ENCODE data around the gene PRR9. TPM values are rescaled to one million over a fixed set of nuclear protein-coding genes. Genes with fewer than 3 reads are reported as not detected.

Gene PRR9
- total RNA-seq, 1 experiment from 2014 or later, result not detected

DNA sequence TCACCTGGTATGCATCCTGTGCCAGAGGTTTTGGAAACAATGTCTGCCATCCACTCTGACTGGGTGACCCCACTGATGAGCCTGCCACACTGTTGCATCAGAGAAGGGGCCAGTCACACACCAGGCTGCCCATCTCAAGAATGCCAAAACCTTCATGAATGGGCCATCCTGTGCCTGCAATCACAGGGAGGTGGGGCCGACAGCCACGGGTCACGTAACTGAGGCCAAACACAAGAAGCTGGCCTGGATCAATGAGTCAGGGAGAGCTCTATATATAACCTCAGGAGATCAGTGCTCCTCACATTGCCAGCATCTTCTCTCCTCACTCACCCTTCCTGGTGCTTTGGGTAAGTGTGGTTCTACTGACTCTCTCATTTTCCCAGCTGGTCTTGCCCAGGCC, 42.0 kb downstream of the PRR9 start, which contains the start of gene LORICRIN:
TSS of gene LORICRIN (plus strand) at position 301 of the 400 bp plus-strand sequence. CDS start 1,263 bp downstream, outside the sequence.
- H3K4me1 Mint-ChIP-seq, result peaks cover 13% of the 10 kb centered on the region
- no peaks in the 10 kb centered on the region for H3K36me3 Mint-ChIP-seq
- ATAC-seq (no peak), DNase-seq (ENCODE audit: low spot score) (no peak)
- H3K9me3 Mint-ChIP-seq, result no peaks in the 10 kb centered on the region
- H3K4me3 Mint-ChIP-seq, result peak within 1 kb of the TSS; percentile 64
- CTCF ChIA-PET, result interaction anchor here (0.8 kb wide), 1 partner anchor 236 kb away, joined by 4 read pairs; no protein-coding TSS in a partner anchor
- H3K27ac Mint-ChIP-seq, result no peak within 1 kb of the TSS
- H3K27me3 Mint-ChIP-seq (ENCODE audit: low read depth), result peaks cover 70% of the 10 kb centered on the region
- POLR2A ChIA-PET, result no interaction called here
- TF ChIP-seq, protein P1, sequence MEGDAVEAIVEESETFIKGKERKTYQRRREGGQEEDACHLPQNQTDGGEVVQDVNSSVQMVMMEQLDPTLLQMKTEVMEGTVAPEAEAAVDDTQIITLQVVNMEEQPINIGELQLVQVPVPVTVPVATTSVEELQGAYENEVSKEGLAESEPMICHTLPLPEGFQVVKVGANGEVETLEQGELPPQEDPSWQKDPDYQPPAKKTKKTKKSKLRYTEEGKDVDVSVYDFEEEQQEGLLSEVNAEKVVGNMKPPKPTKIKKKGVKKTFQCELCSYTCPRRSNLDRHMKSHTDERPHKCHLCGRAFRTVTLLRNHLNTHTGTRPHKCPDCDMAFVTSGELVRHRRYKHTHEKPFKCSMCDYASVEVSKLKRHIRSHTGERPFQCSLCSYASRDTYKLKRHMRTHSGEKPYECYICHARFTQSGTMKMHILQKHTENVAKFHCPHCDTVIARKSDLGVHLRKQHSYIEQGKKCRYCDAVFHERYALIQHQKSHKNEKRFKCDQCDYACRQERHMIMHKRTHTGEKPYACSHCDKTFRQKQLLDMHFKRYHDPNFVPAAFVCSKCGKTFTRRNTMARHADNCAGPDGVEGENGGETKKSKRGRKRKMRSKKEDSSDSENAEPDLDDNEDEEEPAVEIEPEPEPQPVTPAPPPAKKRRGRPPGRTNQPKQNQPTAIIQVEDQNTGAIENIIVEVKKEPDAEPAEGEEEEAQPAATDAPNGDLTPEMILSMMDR (IDR thresholded peaks at IDR 0.05), result no peak
- TF ChIP-seq, protein P2, sequence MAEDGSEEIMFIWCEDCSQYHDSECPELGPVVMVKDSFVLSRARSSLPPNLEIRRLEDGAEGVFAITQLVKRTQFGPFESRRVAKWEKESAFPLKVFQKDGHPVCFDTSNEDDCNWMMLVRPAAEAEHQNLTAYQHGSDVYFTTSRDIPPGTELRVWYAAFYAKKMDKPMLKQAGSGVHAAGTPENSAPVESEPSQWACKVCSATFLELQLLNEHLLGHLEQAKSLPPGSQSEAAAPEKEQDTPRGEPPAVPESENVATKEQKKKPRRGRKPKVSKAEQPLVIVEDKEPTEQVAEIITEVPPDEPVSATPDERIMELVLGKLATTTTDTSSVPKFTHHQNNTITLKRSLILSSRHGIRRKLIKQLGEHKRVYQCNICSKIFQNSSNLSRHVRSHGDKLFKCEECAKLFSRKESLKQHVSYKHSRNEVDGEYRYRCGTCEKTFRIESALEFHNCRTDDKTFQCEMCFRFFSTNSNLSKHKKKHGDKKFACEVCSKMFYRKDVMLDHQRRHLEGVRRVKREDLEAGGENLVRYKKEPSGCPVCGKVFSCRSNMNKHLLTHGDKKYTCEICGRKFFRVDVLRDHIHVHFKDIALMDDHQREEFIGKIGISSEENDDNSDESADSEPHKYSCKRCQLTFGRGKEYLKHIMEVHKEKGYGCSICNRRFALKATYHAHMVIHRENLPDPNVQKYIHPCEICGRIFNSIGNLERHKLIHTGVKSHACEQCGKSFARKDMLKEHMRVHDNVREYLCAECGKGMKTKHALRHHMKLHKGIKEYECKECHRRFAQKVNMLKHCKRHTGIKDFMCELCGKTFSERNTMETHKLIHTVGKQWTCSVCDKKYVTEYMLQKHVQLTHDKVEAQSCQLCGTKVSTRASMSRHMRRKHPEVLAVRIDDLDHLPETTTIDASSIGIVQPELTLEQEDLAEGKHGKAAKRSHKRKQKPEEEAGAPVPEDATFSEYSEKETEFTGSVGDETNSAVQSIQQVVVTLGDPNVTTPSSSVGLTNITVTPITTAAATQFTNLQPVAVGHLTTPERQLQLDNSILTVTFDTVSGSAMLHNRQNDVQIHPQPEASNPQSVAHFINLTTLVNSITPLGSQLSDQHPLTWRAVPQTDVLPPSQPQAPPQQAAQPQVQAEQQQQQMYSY (CRISPR knock-in tag; IDR thresholded peaks at IDR 0.05), result no peak
- no peak for TF ChIP-seq GTF2I (CRISPR knock-in tag; conservative IDR thresholded peaks at IDR 0.05)
- TF ChIP-seq TCF7 (CRISPR knock-in tag; IDR thresholded peaks at IDR 0.05; ENCODE audit: low read depth), result no peak
- no peak for TF ChIP-seq OVOL2 (CRISPR knock-in tag; IDR thresholded peaks at IDR 0.05; ENCODE audit: borderline replicate concordance)
- no peak for TF ChIP-seq NR2C2 (CRISPR knock-in tag; IDR thresholded peaks at IDR 0.05)
- TF ChIP-seq, protein P3, sequence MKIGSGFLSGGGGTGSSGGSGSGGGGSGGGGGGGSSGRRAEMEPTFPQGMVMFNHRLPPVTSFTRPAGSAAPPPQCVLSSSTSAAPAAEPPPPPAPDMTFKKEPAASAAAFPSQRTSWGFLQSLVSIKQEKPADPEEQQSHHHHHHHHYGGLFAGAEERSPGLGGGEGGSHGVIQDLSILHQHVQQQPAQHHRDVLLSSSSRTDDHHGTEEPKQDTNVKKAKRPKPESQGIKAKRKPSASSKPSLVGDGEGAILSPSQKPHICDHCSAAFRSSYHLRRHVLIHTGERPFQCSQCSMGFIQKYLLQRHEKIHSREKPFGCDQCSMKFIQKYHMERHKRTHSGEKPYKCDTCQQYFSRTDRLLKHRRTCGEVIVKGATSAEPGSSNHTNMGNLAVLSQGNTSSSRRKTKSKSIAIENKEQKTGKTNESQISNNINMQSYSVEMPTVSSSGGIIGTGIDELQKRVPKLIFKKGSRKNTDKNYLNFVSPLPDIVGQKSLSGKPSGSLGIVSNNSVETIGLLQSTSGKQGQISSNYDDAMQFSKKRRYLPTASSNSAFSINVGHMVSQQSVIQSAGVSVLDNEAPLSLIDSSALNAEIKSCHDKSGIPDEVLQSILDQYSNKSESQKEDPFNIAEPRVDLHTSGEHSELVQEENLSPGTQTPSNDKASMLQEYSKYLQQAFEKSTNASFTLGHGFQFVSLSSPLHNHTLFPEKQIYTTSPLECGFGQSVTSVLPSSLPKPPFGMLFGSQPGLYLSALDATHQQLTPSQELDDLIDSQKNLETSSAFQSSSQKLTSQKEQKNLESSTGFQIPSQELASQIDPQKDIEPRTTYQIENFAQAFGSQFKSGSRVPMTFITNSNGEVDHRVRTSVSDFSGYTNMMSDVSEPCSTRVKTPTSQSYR (CRISPR knock-in tag; IDR thresholded peaks at IDR 0.05), result no peak
- no peak for TF ChIP-seq ELF4 (CRISPR knock-in tag; IDR thresholded peaks at IDR 0.05; ENCODE audit: low read depth)
- TF ChIP-seq EMX1 (CRISPR knock-in tag; IDR thresholded peaks at IDR 0.05), result no peak
- TF ChIP-seq NFE2L1 (CRISPR knock-in tag; IDR thresholded peaks at IDR 0.05), result no peak
- TF ChIP-seq ZNF396 (CRISPR knock-in tag; IDR thresholded peaks at IDR 0.05; ENCODE audit: borderline replicate concordance), result no peak

DNA sequence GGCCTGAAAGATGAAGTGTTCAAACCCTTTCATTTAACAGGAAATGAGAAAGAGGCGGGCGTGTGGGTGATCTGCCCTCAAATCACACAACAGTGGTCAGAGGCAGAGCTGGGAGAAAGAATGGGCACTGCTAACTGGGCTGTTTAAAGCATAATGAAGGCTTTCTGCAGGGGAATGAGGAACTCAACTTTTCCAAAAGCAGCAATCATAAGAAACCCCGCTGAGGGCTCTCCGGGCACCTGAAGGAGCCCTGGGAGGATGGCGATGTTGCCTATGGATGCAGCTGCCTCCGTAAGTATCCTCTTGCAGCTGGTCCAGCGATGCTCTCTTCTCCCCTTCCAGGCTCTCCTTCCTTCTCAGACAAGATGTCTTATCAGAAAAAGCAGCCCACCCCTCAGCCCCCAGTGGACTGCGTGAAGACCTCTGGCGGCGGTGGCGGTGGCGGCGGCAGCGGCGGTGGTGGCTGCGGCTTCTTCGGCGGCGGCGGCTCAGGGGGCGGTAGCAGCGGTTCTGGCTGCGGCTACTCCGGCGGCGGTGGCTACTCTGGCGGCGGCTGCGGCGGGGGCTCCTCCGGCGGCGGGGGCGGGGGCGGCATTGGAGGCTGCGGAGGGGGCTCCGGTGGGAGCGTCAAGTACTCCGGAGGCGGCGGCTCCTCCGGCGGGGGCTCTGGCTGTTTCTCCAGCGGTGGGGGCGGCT, 43.3 kb downstream of the PRR9 start:
- ChIA-PET POLR2A (no interaction called here), CTCF (interaction anchor here (1.0 to 1.7 kb wide), 4 partner anchors 13 to 40 kb away, joined by 3 to 5 read pairs (median 4); no protein-coding TSS in a partner anchor)
- Mint-ChIP-seq H3K4me1 (peaks cover 13% of the 10 kb centered on the region), H3K27ac (no peak overlapping the region), H3K9me3 (no peaks in the 10 kb centered on the region), H3K36me3 (no peaks in the 10 kb centered on the region), H3K4me3 (peak overlapping the region; percentile 64), H3K27me3 (ENCODE audit: low read depth) (peaks cover 77% of the 10 kb centered on the region)
- ATAC-seq, result peak; percentile 53
- peak; percentile 58 for DNase-seq (ENCODE audit: low spot score)
- TF ChIP-seq TEAD4 (CRISPR knock-in tag; IDR thresholded peaks at IDR 0.05), result no peak
- TF ChIP-seq, protein P4, sequence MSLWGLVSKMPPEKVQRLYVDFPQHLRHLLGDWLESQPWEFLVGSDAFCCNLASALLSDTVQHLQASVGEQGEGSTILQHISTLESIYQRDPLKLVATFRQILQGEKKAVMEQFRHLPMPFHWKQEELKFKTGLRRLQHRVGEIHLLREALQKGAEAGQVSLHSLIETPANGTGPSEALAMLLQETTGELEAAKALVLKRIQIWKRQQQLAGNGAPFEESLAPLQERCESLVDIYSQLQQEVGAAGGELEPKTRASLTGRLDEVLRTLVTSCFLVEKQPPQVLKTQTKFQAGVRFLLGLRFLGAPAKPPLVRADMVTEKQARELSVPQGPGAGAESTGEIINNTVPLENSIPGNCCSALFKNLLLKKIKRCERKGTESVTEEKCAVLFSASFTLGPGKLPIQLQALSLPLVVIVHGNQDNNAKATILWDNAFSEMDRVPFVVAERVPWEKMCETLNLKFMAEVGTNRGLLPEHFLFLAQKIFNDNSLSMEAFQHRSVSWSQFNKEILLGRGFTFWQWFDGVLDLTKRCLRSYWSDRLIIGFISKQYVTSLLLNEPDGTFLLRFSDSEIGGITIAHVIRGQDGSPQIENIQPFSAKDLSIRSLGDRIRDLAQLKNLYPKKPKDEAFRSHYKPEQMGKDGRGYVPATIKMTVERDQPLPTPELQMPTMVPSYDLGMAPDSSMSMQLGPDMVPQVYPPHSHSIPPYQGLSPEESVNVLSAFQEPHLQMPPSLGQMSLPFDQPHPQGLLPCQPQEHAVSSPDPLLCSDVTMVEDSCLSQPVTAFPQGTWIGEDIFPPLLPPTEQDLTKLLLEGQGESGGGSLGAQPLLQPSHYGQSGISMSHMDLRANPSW (CRISPR knock-in tag; conservative IDR thresholded peaks at IDR 0.05; ENCODE audit: low read depth), result no peak
- no peak for TF ChIP-seq NR1H2 (CRISPR knock-in tag; IDR thresholded peaks at IDR 0.05)
- no peak for TF ChIP-seq ZNF232 (CRISPR knock-in tag; IDR thresholded peaks at IDR 0.05)
- TF ChIP-seq ZNF671 (CRISPR knock-in tag; IDR thresholded peaks at IDR 0.05), result no peak
- TF ChIP-seq, protein P5, sequence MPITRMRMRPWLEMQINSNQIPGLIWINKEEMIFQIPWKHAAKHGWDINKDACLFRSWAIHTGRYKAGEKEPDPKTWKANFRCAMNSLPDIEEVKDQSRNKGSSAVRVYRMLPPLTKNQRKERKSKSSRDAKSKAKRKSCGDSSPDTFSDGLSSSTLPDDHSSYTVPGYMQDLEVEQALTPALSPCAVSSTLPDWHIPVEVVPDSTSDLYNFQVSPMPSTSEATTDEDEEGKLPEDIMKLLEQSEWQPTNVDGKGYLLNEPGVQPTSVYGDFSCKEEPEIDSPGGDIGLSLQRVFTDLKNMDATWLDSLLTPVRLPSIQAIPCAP (CRISPR knock-in tag; IDR thresholded peaks at IDR 0.05), result no peak
- no peak for TF ChIP-seq MYBL2 (CRISPR knock-in tag; IDR thresholded peaks at IDR 0.05)
- TF ChIP-seq, protein P6, sequence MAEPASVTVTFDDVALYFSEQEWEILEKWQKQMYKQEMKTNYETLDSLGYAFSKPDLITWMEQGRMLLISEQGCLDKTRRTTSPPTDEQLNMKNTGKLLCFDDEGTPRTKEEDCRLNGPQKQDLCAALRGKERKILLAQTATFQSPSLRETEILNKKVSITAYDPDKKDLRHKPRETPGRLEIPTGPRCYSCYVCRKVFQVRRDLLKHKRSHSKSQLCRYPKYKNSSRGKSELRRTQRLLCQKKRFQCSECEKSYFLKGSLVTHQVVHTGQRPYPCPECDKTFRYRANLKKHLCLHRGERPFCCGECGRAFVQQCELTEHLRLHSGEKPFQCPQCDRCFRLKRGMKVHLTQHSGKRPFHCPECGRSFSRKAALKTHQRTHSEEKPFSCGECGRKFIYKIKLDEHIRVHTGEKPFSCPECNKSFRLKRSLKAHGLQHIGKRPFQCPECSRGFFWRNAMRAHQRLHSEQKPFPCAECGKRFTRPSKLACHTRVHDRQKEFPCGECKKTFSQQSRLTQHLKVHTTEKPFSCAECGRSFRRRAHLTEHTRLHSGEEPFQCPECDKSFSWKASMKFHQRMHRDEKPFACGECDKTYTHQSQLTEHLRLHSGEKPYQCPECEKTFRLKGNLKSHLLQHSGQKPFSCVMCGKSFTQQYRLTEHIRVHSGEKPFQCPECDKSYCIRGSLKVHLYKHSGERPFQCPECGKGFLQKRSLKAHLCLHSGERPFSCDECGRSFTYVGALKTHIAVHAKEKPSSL (CRISPR knock-in tag; conservative IDR thresholded peaks at IDR 0.05), result no peak

Data from WTC11 (cell line).